HFF-Myc (cell line): ENCODE results near the gene EPHB4.

ENCODE experiments used
- DNase-seq: peaks from one replicate; pipeline ENCODE4 v3.0.0-alpha.2; 2011; ENCODE audit warnings: low read depth; ENCODE audit errors: extremely low read depth
- H3K4me3 ChIP-seq: replicated peaks from 2 replicates; pipeline ENCODE4 v1.5.1; 2011; ENCODE audit warnings: low read depth, mild to moderate bottlenecking, control low read depth, low read length
- TF ChIP-seq, protein P1 (sequence below): IDR thresholded peaks from 2 replicates; pipeline ENCODE4 v1.5.1; 2012; ENCODE audit warnings: mild to moderate bottlenecking, low read depth, low read length, control low read depth; ENCODE audit errors: missing control alignments

EPHB4 gene

GRCh38 chr7:100783804-100784203 is 43.5 kb downstream of the EPHB4 start:
- DNase-seq = no peak
- no peak overlapping the region for H3K4me3 ChIP-seq
- TF ChIP-seq, protein P1, sequence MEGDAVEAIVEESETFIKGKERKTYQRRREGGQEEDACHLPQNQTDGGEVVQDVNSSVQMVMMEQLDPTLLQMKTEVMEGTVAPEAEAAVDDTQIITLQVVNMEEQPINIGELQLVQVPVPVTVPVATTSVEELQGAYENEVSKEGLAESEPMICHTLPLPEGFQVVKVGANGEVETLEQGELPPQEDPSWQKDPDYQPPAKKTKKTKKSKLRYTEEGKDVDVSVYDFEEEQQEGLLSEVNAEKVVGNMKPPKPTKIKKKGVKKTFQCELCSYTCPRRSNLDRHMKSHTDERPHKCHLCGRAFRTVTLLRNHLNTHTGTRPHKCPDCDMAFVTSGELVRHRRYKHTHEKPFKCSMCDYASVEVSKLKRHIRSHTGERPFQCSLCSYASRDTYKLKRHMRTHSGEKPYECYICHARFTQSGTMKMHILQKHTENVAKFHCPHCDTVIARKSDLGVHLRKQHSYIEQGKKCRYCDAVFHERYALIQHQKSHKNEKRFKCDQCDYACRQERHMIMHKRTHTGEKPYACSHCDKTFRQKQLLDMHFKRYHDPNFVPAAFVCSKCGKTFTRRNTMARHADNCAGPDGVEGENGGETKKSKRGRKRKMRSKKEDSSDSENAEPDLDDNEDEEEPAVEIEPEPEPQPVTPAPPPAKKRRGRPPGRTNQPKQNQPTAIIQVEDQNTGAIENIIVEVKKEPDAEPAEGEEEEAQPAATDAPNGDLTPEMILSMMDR = no peak

DNA sequence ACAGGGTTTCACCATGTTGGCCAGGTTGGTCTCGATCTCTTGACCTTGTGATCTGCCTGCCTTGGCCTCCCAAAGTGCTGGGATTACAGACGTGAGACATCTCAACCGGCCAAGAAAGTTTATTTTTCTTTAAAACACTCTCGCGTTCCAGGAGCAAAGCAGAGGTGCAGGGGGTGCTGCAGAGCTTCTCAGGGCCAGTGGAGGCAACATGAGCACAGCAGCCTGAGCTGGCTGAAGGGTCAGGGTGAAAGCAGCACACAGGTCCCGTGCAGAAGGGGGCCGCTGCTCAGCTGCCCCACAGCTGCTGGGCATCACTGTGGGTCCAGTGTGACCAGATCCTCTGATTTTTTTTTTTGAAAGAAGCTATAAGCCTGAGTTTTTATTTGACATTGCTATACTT is 46.1 kb downstream of the EPHB4 start:
- TF ChIP-seq, protein P1 = no peak
- no peak overlapping the region for H3K4me3 ChIP-seq
- no peak for DNase-seq

GRCh38 chr7:100779359-100779758 is 48.0 kb downstream of the EPHB4 start:
- H3K4me3 ChIP-seq = no peak overlapping the region
- no peak for DNase-seq
- TF ChIP-seq, protein P1 = no peak

- no peak for DNase-seq
- no peak overlapping the region for H3K4me3 ChIP-seq
- TF ChIP-seq, protein P1 = no peak
These were observed 49.2 kb downstream of the EPHB4 start for GRCh38 chr7:100778061-100778621.

DNA sequence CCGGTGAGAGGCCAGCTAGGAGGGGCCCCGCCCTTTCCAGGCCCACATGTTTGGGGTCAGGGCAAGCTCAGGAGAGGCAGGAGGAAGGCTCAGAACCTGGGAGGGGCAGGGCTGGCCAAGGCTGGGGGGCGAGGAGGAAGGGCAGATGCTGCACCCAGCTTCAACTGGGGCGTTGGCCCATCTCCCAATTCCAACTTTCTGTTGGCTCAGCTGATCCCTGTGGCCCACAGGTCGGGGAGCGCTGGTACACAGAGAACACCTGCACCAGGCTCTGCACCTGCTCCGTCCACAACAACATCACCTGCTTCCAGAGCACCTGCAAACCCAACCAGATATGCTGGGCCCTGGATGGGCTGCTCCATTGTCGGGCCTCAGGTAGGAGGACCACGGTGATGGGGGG is 53.8 kb downstream of the EPHB4 start:
- TF ChIP-seq, protein P1 = no peak
- DNase-seq = no peak
- H3K4me3 ChIP-seq = no peak overlapping the region

DNA sequence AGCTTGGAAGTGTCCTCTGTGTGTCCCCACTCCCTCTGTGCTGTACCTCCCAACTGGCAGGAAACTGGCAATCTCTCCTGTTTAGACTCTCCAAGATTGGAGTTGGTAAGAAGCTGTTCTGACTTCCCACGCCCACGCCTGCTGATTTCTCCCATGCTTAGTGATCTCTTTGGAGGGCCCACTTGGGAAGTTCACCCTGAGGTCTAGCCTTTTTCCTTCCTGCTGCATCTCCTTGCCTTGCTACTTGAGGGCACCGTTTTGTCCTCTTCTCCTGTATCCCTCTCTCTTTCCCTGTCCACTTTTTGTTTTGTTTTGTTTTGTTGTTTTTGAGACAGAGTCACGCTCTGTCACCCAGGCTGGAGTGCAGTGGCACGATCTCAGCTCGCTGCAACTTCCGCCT is 58.5 kb downstream of the EPHB4 start:
- H3K4me3 ChIP-seq = no peak overlapping the region
- TF ChIP-seq, protein P1 = no peak
- no peak for DNase-seq

DNA sequence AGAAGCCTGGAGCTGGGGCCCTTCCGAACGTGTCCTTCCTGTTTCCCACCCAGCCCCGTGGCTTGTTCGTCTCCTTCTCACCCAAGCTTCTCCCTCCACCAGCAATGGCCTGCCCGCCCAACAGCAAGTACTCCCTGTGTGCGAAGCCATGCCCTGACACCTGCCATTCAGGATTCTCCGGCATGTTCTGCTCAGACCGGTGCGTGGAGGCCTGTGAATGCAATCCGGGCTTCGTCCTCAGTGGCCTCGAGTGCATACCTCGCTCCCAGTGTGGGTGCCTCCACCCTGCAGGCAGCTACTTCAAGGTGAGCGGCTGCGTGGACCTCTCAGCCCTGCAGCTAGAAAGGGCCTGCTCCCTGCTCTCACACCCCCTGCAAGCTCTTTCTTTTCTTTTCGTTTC is 62.1 kb downstream of the EPHB4 start:
- TF ChIP-seq, protein P1 = no peak

More for the DNA sequence above, 62.1 kb downstream of the EPHB4 start:
- no peak overlapping the region for H3K4me3 ChIP-seq
- DNase-seq = no peak
